ENCODE results near the gene NKAPD1. TPM values are rescaled to one million over a fixed set of nuclear protein-coding genes. Genes with fewer than 3 reads are reported as not detected.
A peak's percentile ranks its signal among the peaks of the same experiment; 100 is the strongest.

The NKAPD1 gene
- total RNA-seq, 1 donor from 2014 or later, result 24.5 TPM

- FAIRE-seq (no peak), DNase-seq (ENCODE audit: low read depth) (no peak)
- Histone ChIP-seq H3K4me3 (ENCODE audit: low read depth, low read length) (no peak overlapping the region), H3K27me3 (ENCODE audit: control insufficient read depth, insufficient read depth, low read length) (no peaks in the 10 kb centered on the region), H3K36me3 (ENCODE audit: control insufficient read depth, insufficient read depth, low read length) (peaks cover 5% of the 10 kb centered on the region)
- TF ChIP-seq, protein P1, sequence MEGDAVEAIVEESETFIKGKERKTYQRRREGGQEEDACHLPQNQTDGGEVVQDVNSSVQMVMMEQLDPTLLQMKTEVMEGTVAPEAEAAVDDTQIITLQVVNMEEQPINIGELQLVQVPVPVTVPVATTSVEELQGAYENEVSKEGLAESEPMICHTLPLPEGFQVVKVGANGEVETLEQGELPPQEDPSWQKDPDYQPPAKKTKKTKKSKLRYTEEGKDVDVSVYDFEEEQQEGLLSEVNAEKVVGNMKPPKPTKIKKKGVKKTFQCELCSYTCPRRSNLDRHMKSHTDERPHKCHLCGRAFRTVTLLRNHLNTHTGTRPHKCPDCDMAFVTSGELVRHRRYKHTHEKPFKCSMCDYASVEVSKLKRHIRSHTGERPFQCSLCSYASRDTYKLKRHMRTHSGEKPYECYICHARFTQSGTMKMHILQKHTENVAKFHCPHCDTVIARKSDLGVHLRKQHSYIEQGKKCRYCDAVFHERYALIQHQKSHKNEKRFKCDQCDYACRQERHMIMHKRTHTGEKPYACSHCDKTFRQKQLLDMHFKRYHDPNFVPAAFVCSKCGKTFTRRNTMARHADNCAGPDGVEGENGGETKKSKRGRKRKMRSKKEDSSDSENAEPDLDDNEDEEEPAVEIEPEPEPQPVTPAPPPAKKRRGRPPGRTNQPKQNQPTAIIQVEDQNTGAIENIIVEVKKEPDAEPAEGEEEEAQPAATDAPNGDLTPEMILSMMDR (IDR thresholded peaks at IDR 0.05; ENCODE audit: insufficient read depth, low read length, severe bottlenecking), result no peak
Measured at GRCh38 chr11:112049777-112050176, 24.3 kb upstream of the NKAPD1 start.

DNA sequence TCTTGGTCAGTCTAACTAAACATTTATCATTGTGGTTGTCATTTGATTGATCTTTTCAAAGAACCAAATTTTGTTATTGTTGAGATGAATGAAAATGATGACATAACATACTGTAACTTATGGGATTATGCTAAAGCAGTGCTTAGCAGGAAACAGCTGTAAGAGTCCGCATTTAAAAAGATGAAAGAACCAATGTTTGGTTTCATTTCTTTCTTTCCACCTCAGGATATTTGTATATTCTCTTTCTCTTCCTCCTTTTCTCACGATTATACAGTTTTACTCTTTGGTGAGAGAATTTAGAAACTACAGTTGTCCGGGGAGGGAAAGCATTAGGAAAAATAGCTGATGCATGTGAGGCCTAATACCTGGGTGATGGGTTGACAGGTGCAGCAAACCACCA is 23.4 kb upstream of the NKAPD1 start:
- H3K4me3 ChIP-seq (ENCODE audit: low read depth, low read length), result no peak overlapping the region
- DNase-seq (ENCODE audit: low read depth) (no peak), FAIRE-seq (no peak)
- TF ChIP-seq, protein P1 (IDR thresholded peaks at IDR 0.05; ENCODE audit: insufficient read depth, low read length, severe bottlenecking), result no peak
- H3K27me3 ChIP-seq (ENCODE audit: control insufficient read depth, insufficient read depth, low read length), result no peaks in the 10 kb centered on the region
- peaks cover 3% of the 10 kb centered on the region for H3K36me3 ChIP-seq (ENCODE audit: control insufficient read depth, insufficient read depth, low read length)

DNA sequence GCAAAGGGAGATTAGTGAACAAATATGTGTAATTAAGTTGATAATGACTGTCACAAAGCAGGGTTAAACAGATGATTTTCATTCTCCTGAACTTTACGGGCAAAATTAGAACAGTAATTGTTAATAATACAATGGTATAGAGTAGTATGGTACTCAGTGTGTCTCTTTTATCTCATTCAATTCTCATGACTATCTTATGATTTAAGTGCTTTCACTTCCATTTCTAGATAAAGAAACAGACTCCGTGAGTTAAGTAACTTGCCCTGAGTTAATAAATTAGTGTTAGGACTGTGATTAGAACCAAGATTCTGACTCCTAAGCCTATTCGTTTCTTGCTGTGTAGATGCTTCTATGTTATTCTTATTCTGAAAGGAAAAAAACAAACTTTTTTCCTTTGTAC is 22.3 kb upstream of the NKAPD1 start:
- Histone ChIP-seq H3K4me3 (ENCODE audit: low read depth, low read length) (no peak overlapping the region), H3K27me3 (ENCODE audit: control insufficient read depth, insufficient read depth, low read length) (no peaks in the 10 kb centered on the region), H3K36me3 (ENCODE audit: control insufficient read depth, insufficient read depth, low read length) (peaks cover 3% of the 10 kb centered on the region)
- FAIRE-seq (no peak), DNase-seq (ENCODE audit: low read depth) (no peak)
- TF ChIP-seq, protein P1 (IDR thresholded peaks at IDR 0.05; ENCODE audit: insufficient read depth, low read length, severe bottlenecking), result no peak

DNA sequence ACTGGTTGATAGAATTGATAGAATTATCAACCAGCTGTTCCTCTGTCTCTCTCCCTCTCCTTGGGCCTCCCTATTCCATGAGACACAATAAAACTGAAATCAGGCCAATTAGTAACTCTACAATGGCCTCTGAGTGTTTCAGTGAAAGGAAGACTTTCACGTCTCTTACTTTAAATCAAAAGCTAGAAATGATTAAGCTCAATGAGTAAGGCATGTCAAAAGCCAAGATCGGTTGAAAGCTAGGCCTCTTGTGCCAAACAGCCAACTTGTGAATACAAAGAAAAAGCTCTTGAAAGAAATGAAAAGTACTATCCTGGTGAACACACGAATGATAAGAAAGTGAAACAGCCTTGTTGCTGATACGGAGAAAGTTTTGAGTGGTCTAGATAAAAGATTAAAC is 16.9 kb upstream of the NKAPD1 start:
- DNase-seq (ENCODE audit: low read depth) (no peak), FAIRE-seq (no peak)
- Histone ChIP-seq H3K27me3 (ENCODE audit: control insufficient read depth, insufficient read depth, low read length) (no peaks in the 10 kb centered on the region), H3K4me3 (ENCODE audit: low read depth, low read length) (no peak overlapping the region), H3K36me3 (ENCODE audit: control insufficient read depth, insufficient read depth, low read length) (peaks cover 6% of the 10 kb centered on the region)
- TF ChIP-seq, protein P1 (IDR thresholded peaks at IDR 0.05; ENCODE audit: insufficient read depth, low read length, severe bottlenecking), result no peak

DNA sequence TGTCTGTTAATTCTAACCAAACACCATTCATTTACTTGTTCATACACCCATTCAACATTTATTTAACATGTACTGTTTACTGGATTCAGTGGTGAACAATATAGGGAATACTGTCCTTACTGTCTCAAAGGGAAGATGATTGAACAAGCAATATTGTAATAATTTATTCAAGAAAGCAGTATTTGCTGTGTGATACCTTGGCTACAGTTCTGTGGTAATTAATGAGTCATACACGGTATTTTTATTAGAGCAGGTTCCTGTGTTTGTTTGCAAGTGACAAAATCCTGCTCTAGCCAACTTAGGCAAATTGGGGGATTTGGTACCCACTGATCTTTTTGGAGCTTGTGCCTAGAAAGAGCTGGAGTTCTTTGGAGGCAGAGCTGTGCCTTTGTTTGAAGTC is 16.0 kb upstream of the NKAPD1 start:
- no peak overlapping the region for H3K4me3 ChIP-seq (ENCODE audit: low read depth, low read length)
- TF ChIP-seq, protein P1 (IDR thresholded peaks at IDR 0.05; ENCODE audit: insufficient read depth, low read length, severe bottlenecking), result no peak
- no peak for FAIRE-seq
- H3K27me3 ChIP-seq (ENCODE audit: control insufficient read depth, insufficient read depth, low read length), result no peaks in the 10 kb centered on the region
- DNase-seq (ENCODE audit: low read depth), result peak; percentile 10
- peaks cover 4% of the 10 kb centered on the region for H3K36me3 ChIP-seq (ENCODE audit: control insufficient read depth, insufficient read depth, low read length)

DNA sequence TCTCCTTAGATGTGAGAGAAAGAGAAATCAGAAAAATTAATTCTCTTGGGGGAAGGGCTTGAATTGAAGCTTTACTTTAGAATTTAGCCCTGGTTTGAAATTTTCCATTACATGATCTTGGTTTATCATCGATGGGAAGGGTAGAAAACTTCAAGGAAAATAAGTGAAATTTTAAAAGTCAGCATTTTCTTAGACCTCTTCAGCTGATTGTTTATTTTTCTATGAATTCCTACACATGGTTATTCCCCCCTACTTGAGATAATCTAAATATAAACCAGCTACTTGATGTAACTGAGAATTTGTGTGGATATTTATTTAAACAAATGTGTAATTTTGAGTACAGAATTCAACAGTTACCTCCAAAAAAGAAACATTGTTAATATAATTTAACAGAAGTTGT is 11.2 kb upstream of the NKAPD1 start:
- peaks cover 4% of the 10 kb centered on the region for H3K36me3 ChIP-seq (ENCODE audit: control insufficient read depth, insufficient read depth, low read length)

More for the DNA sequence above, 11.2 kb upstream of the NKAPD1 start:
- TF ChIP-seq, protein P1 (IDR thresholded peaks at IDR 0.05; ENCODE audit: insufficient read depth, low read length, severe bottlenecking), result no peak
- no peak overlapping the region for H3K4me3 ChIP-seq (ENCODE audit: low read depth, low read length)
- FAIRE-seq, result no peak
- DNase-seq (ENCODE audit: low read depth), result no peak
- no peaks in the 10 kb centered on the region for H3K27me3 ChIP-seq (ENCODE audit: control insufficient read depth, insufficient read depth, low read length)
